HEK293T (cell line): Measurements from ENCODE around the gene MINDY4.

Experiments
- BHLHE40 ChIP-seq: fragments of 450-650 bp; IDR thresholded peaks from 2 replicates; pipeline ENCODE4 v1.6.1; 2016; ENCODE audit warnings: mild to moderate bottlenecking, moderate library complexity, borderline replicate concordance
- CTBP1 ChIP-seq: fragments of 450-650 bp; IDR thresholded peaks from 2 replicates; pipeline ENCODE4 v1.6.1; 2016; ENCODE audit warnings: borderline replicate concordance
- FOXK2 ChIP-seq: fragments of 450-650 bp; IDR thresholded peaks from 2 replicates; pipeline ENCODE4 v1.6.1; 2016; ENCODE audit warnings: mild to moderate bottlenecking
- FOXM1 ChIP-seq: fragments of 450-650 bp; IDR thresholded peaks from 2 replicates; pipeline ENCODE4 v1.6.1; 2017; ENCODE audit warnings: mild to moderate bottlenecking, borderline replicate concordance
- PKNOX1 ChIP-seq: fragments of 450-650 bp; IDR thresholded peaks from 2 replicates; pipeline ENCODE4 v1.6.1; 2016
- SP1 ChIP-seq: fragments of 450-650 bp; IDR thresholded peaks from 2 replicates; pipeline ENCODE4 v1.6.1; 2017
- TARDBP ChIP-seq: fragments of 450-650 bp; IDR thresholded peaks from 2 replicates; pipeline ENCODE4 v1.6.1; 2016

DNA sequence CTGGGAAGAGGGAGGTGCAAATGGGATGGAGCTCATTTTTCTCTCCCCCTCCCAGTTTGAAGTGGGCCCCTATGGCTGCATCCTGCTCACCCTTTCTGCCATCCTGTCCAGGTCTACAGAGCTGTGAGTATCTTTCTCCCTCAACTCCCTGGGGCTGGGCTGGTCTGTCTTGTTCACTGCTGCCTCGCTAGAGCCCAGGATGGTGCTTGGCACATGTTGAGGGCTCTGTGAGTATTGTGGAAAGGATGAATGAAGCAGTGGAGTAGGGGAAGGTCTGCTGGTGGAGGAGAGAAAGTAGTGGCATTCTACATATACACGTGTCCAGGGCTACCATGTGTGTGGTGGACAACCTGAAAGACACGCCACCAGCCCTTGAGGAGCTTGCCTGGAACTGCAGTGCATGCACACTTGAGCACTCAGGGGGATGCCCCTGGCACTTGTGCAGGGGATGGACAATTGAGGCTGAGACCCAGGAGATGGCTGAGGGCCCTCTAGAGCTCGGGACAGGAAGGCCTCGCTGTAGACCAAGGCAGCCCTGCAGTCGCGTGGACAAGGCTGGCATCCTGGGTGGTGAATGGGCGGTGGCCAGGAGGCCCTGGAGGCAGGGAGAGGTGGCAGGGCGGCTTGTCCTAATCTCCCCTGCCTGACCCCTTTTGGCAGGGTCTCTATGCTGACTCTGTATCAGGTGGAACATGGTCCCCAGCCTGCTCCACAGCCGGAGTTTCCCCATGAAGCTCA, 88.2 kb downstream of the MINDY4 start:
- TF ChIP-seq FOXM1: no peak
- TF ChIP-seq CTBP1: no peak
- no peak for TF ChIP-seq BHLHE40
- TF ChIP-seq PKNOX1: no peak
- TF ChIP-seq TARDBP: no peak
- TF ChIP-seq FOXK2: no peak
- TF ChIP-seq SP1: no peak
